Nephron (organoid): Measurements from ENCODE around the gene ADAR.

Source experiments
- H3K27ac Mint-ChIP-seq, 3 experiments: 2 replicates each; pipeline ENCODE4 v1.8.0; 2020; ENCODE audit warnings: mixed read lengths in 3 of 3, mild to moderate bottlenecking in 2 of 3, moderate library complexity in 1 of 3
- H3K27me3 Mint-ChIP-seq: 2 replicates; pipeline ENCODE4 v1.8.0; 2021; ENCODE audit warnings: low read depth, mild to moderate bottlenecking, moderate library complexity, mixed read lengths
- H3K36me3 Mint-ChIP-seq: 2 replicates; pipeline ENCODE4 v1.8.0; 2020; ENCODE audit warnings: low read depth, mixed read lengths
- H3K4me1 Mint-ChIP-seq: 2 replicates; pipeline ENCODE4 v1.8.0; 2020; ENCODE audit warnings: mixed read lengths
- H3K4me3 Mint-ChIP-seq, 3 experiments: 2 replicates each; pipeline ENCODE4 v1.8.0; 2020; ENCODE audit warnings: mild to moderate bottlenecking in 3 of 3, mixed read lengths in 3 of 3, moderate library complexity in 2 of 3
- H3K9me3 Mint-ChIP-seq: 2 replicates; pipeline ENCODE4 v1.8.0; 2020; ENCODE audit warnings: mixed read lengths
- TF ChIP-seq, protein P1 (sequence below), 3 experiments: fragments of 200-600 bp; sonication (generic); IDR thresholded peaks; one replicate each; pipeline ENCODE4 v1.5.0; 2021; ENCODE audit warnings: antibody characterized with exemption in 3 of 3; ENCODE audit not compliant: unreplicated experiment in 3 of 3

ADAR gene

DNA sequence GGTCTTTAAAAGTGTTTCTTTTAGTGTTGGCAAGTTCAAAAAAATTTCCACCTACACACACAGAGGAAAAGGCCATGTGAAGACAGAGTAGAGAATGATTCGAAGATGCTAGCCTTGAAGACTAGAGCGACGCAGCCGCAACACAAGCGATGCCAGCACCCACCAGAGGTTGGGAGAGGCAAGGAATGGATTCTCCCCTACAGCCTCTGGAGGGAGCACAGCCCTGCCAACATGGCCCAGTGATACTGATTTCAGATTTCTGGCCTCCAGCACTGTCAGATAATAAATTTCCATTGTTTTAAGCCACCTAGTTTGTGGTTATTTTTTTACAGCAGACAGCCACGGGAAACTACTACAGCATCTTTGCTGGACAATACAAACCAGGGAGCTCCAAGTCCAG lies 6.9 kb upstream of the ADAR start:
- Mint-ChIP-seq H3K4me1 (peaks cover 14% of the 10 kb centered on the region), H3K27me3 (peaks cover 4% of the 10 kb centered on the region), H3K4me3 (no peak overlapping the region), H3K36me3 (no peaks in the 10 kb centered on the region), H3K9me3 (no peaks in the 10 kb centered on the region), H3K27ac (no peak overlapping the region)
- TF ChIP-seq, protein P1, sequence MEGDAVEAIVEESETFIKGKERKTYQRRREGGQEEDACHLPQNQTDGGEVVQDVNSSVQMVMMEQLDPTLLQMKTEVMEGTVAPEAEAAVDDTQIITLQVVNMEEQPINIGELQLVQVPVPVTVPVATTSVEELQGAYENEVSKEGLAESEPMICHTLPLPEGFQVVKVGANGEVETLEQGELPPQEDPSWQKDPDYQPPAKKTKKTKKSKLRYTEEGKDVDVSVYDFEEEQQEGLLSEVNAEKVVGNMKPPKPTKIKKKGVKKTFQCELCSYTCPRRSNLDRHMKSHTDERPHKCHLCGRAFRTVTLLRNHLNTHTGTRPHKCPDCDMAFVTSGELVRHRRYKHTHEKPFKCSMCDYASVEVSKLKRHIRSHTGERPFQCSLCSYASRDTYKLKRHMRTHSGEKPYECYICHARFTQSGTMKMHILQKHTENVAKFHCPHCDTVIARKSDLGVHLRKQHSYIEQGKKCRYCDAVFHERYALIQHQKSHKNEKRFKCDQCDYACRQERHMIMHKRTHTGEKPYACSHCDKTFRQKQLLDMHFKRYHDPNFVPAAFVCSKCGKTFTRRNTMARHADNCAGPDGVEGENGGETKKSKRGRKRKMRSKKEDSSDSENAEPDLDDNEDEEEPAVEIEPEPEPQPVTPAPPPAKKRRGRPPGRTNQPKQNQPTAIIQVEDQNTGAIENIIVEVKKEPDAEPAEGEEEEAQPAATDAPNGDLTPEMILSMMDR (IDR thresholded peaks at IDR 0.05; ENCODE audit: unreplicated experiment in 3 of 3) = no peak

DNA sequence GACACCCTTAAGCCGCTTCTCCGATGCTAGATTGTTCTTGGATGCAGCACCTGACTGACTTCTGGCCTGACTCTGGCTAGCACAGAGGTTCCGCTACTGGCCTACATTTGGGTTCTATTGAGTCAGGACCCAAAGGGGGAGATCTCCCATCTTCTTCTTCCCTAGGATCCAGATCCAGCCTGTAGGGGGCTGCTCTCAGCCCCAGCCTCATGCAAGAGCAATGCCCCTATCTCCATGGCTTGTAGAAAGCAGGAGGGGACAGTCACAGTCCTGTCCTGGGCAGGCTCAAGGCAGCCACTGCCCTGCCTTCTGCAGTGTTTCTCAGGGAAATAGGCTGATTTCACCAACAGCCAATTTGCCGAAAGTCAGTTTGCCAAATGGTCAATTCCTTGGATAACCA lies 6.3 kb upstream of the ADAR start:
- TF ChIP-seq, protein P1 (IDR thresholded peaks at IDR 0.05; ENCODE audit: unreplicated experiment in 3 of 3) = no peak
- no peak overlapping the region for H3K4me3 Mint-ChIP-seq
- peaks cover 19% of the 10 kb centered on the region for H3K4me1 Mint-ChIP-seq
- H3K36me3 Mint-ChIP-seq = no peaks in the 10 kb centered on the region
- no peak overlapping the region for H3K27ac Mint-ChIP-seq
- H3K27me3 Mint-ChIP-seq = peaks cover 4% of the 10 kb centered on the region
- no peaks in the 10 kb centered on the region for H3K9me3 Mint-ChIP-seq

DNA sequence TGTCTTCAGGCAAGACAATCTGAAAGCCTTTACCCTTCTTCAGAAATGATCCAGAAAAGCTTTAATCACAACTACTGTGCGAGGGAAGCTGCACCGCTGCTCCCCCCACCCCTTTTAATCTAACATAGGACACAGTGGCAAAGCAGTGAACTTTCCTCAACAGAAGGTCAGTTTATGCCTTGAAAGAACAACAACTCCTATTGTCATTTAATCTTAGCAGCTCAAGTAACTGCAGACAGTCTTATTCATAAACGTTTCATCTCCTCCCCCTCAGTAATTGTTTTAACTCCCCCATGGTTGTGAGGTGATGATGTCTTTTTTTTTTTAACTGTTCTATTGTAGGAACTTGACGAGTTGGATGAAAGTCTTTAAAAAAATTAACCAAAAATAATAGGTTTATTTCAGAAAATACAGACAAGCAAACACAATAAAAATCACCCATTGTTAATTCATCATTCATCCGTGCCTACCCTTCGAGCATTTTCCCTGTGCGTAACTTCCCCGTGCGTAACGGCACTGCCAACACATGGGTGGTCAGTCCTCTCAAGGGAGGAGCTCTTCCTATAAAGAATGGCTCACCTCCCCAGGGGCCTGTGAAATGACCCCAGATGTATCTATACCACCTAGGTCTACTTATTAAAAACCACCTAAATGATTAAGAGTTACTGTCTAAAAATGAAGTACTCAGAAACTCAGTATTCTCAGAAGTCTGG lies 3.3 kb upstream of the ADAR start:
- Mint-ChIP-seq H3K36me3 (no peaks in the 10 kb centered on the region), H3K4me1 (peaks cover 31% of the 10 kb centered on the region), H3K27ac (peak overlapping the region; percentile 14 to 77 (median 73)), H3K4me3 (peak overlapping the region; percentile 61 to 65 (median 64)), H3K9me3 (no peaks in the 10 kb centered on the region), H3K27me3 (peaks cover 4% of the 10 kb centered on the region)
- TF ChIP-seq, protein P1 (IDR thresholded peaks at IDR 0.05; ENCODE audit: unreplicated experiment in 3 of 3) = no peak

DNA sequence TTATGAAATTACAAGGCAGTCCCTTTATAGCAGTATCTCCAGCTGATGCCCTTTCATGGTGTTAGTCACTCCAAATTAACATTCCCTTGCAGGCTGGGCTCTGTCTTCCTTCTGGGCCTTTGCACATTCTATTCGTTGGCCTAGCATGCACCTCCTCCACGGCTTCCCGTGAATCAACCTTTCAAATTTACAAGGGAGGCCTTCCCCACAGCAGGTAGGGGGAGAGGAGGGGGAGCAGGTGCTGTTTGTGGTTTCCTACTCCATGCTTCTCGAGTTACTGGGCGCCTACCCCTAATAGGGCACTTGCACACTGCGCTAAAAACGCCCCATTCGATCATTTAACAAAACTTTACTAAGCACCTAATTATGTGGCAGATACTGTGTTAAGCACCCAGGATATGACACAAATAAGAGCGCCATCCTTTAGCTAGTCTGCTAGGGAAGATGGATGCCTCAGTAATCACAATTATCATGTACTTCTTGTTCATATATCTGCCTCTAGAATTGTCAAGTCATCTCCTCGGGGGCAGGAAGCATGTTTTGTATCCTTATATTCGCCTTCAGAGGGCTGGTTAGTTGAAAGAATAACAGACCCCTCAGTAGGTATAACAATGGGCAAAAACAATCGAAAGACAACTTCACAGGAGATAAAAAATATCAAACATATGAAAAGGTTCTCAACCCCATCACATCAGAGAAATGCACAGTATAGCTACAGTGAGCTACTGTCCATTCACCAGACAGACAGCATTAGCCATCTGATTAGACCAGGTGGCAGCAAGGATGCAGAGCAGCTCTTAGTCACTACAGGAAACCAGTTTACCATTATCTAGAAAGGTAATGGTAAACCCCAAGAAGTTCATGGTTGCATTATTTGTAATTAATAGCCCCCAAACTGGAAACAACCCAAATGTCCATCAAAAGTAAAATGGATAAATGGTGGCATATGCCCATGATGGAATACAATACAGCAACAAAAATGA lies 1.7 kb upstream of the ADAR start:
- peaks cover 39% of the 10 kb centered on the region for H3K4me1 Mint-ChIP-seq
- TF ChIP-seq, protein P1 (IDR thresholded peaks at IDR 0.05; ENCODE audit: unreplicated experiment in 3 of 3) = no peak
- H3K27me3 Mint-ChIP-seq = no peaks in the 10 kb centered on the region
- H3K4me3 Mint-ChIP-seq = peak overlapping the region; percentile 89 to 96 (median 95)
- H3K36me3 Mint-ChIP-seq = peaks cover 6% of the 10 kb centered on the region
- no peaks in the 10 kb centered on the region for H3K9me3 Mint-ChIP-seq
- H3K27ac Mint-ChIP-seq = peak overlapping the region; percentile 95 to 99 (median 98)

DNA sequence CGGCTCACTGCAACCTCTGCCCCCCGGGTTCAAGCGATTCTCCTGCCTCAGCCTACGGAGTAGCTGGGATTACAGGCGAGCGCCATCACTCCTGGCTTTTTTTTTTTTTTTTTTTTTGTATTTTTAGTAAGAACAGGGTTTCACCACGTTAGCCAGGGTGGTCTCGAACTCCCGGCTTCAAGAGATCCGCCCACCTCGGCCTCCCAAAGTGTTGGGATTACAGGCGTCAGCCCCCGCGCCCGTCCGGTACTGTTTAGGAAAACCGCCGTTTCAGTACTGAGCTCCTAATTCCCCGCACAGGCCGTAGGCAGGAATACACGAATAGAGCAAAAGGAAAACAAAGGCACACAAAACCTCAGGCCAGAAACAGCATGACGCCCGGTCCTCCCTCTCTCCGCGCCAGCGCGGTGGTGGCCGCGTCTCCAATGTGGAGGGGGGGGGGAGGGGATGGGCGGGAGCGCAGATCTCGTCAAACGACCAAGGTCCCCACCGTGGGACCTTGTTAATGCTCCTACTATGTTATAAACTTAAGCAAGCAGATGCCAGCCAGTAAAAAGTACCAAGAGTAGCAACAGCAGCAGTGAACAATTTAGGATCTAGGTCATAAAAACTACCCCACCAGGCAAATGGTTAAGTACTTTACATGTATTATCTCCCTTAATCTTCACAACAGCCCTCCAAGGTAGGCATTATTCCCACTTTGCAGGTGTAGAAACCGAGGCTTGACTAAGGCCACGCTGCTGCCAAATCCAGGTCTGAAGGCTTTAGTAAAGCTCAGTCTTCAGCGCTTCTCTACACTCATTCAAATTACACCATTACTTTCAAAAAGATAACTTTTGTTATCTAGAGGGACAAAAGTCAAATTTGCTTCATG lies 648 bp upstream of the ADAR start:
- Mint-ChIP-seq H3K4me3 (peak overlapping the region; percentile 89 to 96 (median 95)), H3K27ac (peak overlapping the region; percentile 95 to 99 (median 98)), H3K27me3 (no peaks in the 10 kb centered on the region), H3K4me1 (peaks cover 43% of the 10 kb centered on the region), H3K36me3 (peaks cover 14% of the 10 kb centered on the region), H3K9me3 (no peaks in the 10 kb centered on the region)
- TF ChIP-seq, protein P1 (IDR thresholded peaks at IDR 0.05; ENCODE audit: unreplicated experiment in 3 of 3) = no peak
